Globus pallidus (tissue), 1 donor: ENCODE data around the gene GALNTL6.
"Not testable (repeated sequence)": the region's sequence is repeated elsewhere in the genome, so short reads cannot be mapped to it uniquely, and the experiment has no call there.

Experiments
- DNase-seq: peaks from one replicate; pipeline ENCODE4 v3.0.0-alpha.2; 2015; ENCODE audit warnings: low spot score

Gene GALNTL6

DNA sequence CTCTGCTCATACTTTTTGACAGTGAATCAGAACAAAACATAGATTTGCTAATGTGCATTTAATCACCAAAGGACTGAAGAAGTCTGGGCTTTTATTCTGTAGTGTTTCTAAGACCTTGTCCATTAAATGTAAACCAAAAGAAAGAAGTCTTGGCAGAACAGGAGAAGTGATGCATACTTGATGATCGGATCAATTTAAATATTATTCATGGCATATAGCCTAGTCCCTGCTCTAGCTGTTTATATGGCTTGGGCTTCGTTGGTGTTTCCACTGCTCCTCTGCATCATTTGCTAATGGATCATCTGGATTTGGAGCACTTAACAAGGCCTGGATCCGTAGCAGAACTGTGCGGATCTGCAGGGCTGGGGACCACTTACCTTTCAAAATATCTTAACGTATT is 566.6 kb downstream of the GALNTL6 start:
- no peak for DNase-seq

DNA sequence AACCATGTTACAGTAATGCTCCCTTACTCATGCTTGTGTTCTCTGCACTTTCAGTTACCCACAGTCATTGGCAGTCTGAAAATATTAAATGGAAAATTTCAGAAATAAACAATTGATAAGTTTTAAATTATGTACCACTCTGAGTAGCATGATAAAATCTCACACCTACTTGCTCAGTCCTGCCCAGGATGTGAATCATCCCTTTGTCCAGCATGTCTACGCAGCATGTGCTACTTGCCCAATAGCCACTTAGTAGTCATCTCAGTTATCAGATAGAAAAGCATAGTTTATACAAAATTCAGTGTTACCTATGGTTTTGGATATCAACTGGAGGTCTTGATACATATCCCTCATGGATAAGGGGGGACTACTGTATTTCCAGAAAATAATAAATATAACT is 577.1 kb downstream of the GALNTL6 start:
- no peak for DNase-seq

DNA sequence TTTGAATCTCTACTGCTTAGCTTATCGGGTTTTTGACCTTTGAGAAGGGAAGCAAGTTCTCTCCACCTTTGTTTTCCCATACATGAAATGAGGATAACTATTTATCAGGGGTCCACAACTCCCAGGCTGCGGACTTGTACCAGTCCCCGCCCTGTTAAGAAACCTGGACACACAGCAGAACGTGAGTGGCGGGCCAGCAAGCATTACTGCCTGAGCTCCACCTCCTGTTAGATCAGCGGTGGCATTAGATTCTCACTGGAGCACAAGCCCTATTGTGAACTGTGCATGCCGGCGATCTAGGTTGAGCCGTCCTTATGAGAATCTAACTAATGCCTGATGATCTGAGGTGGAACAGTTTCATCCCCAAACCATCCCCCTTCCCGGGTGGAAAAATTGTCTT is 579.5 kb downstream of the GALNTL6 start:
- no peak for DNase-seq

DNA sequence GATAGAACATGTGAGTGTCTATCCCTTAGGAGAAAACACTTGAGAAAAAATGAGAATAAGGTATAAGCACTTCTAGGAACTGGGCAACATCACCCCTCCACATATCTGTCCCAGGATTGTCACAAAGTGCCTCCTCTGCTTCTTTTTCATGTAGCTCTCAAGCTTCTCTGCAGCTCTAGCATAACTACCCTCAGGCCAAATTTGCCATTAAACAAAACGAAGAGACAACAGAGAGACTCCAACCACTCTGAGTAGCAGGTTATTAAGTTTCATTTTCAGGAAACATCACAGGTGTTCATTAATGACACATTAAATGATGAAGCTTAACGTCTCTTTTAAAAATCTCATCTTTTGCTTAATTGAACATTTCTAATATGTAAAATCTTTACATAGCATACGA is 580.0 kb downstream of the GALNTL6 start:
- DNase-seq, result no peak

DNA sequence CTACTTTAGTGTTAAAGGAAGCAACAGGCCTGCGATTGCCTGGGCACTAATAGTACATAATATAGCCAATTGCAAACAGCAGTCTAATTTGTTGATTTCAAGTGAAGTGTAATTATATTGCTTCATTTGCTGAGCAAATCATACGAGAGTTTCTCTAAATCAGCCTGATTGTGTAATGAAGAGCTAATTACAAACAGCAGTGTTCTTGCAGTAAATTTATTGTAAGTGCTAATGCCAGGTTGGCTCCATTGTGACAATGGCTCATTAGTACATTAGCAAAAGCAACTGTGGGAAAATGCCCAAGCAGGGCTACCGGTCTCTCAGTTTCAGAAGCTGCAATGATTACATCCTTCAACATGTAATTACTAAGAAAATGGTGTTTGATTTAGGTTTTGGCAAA is 591.5 kb downstream of the GALNTL6 start:
- no peak for DNase-seq

DNA sequence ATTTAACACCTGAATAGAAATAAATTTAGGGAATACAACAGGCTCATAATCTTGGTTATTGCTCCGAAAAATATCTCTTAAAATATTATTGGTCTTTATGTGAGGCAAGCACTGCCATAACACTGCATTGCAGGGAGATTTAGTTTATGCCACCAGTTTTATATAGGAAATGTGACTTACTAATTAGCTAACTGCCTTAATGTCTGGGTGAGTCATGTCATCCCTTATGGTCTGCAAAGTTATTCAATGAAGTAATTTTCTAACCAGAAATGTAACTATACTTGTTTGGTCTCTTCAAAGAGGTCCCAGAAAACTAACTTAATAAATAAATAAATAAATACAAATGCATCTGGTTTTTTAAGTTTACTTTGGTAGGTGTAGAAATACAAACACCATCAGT is 597.2 kb downstream of the GALNTL6 start:
- no peak for DNase-seq

DNA sequence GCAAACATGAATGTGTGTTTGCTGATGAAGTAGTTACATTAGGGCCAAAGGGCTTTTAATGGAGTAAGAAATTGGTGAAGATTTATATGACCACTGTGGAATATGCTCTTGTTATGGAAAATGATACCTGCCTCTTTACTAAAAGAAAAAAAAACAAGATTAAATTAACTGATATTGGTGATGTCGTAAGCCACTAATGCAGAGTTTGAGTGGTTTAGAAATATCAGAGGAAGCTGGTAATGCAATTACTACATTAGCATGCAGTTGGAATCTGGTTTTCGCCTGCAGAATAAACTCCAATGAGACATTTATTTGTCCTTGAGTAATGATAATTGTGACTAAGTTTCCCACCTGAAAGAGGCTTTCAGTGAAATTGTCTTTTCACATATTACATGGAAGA is 597.9 kb downstream of the GALNTL6 start:
- no peak for DNase-seq

DNA sequence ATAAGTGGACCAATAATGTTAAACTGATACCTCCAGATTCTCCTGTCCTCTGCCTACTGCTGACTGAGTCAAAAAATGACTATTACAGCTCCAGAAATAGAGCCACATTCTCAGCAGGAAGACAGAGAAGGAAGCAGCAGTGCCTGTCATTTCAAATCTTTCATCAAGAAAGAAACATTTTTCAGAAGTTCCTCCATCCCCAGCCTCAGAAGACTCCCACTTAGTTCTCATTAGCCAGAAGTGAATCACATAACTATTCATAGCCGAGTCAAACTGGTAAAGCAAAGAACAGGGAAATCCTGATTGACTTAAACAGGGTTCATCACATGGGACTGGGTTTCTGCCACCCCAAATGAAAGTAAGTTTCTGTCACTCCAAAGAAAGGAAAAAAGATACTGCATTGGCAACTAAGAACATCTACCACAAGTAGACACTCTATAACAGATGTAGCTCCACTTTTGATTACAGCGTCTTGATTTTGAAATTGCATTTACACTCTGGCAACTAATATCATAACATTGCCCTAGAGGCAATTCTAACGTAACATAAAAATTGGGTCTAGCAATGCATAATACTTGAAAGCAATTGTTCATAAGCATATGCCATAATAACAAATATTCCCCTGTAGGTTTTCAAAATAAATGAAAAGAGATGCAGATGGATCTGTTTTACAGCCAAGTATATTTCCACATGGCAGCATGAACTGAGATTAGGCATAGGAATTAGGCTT is 599.8 kb downstream of the GALNTL6 start:
- DNase-seq, result no peak

DNA sequence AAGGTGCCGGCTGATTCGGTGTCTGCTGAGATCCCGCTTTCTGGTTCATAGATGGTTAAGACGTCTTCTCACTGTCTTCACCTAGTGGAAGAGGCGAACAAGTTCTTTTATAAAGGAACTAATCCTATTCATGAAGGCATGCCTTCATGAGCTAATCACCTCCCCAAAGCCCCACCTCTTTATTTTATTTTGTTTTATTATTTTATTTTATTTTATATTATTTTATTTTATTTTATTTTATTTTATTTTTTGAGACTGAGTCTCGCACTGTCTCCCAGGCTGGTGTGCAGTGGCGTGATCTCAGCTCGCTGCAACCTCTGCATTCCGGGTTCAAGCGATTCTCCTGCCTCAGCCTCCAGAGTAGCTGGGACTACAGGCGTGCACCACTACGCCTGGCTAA is 615.8 kb downstream of the GALNTL6 start:
- DNase-seq, result not testable (repeated sequence)

DNA sequence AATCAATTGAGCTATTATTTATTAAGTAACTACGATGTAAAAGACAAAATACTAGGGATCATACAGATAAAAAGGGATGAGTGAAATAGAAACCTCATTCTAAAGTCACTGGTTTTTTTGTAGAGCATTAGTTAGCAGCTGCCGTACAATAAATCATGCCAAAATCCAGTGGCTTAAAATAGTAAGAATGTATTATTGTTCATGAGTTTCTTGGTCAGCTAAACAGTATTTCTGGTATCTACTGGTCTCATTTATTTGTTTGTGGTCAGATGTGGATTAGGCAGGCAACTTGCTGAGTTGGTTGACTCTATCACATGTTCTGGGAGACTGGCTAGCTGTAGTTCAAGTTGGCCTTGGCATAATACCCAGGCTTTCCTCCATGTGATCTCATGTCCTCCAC is 667.3 kb downstream of the GALNTL6 start:
- DNase-seq, result no peak

DNA sequence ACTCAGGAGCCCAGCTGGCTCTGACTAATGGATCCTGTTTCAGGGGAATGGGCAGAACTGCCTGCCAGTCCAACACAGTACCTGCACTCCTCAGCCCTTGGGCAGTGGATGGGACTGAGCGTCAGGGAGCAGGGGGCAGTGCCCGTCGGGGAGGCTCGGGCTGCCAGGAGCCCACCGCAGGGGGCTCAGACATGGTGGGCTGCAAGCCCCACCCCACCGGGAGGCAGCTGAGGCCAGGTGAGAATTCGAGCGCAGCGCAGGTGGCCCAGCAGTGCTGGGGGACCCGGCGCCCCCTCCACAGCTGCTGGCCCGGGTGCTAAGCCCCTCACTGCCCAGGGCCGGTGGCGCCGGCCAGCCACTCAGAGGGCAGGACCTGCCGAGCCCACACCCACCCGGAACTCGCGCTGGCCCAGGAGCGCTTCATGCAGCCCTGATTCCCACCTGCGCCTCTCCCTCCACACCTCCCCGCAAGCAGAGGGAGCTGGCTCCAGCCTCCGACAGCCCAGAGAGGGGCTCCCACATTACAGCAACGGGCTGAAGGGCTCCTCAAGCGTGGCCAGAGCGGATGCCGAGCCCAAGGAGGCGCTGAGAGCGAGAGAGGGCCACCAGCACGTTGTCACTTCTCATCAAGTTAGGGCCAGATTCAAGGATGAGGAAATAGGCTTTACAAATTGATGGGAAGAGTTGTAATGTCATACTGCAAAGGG is 668.8 kb downstream of the GALNTL6 start:
- no peak for DNase-seq

DNA sequence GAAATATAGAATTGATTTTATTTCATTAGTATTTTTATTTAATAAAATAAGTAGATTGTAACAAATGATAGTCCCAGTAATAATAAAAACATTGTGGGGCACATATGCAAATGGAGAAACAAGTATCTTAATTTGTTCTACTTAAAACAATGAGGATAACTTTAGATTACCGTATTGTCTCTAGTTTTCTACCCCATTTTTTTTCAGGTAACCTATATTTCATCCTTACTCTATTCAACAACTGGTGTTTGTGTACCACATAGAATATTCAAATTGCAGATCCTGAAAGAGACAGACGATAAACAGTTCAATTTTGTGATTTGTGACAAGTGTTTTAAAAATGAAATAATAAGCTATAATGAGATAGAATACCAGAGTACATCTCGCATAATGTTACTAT is 671.8 kb downstream of the GALNTL6 start:
- no peak for DNase-seq

DNA sequence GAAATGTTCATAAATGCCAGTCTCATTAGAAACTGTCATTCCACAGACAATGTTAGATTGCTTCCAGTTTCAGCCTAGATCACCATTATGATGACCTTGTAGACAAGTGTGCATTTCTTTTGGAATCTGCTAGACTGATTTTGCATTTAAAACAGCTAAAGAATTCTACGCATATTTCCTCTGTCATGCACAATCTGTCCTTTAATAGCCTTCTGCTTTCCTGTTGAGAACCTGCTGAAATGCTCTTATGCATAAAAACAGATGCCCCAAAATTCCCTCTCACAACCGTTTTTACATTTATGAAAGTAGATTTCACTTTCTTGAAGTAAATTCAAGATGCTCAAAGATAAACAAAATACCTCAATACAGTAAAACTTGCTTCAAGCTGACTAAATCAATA is 673.3 kb downstream of the GALNTL6 start:
- DNase-seq, result no peak

DNA sequence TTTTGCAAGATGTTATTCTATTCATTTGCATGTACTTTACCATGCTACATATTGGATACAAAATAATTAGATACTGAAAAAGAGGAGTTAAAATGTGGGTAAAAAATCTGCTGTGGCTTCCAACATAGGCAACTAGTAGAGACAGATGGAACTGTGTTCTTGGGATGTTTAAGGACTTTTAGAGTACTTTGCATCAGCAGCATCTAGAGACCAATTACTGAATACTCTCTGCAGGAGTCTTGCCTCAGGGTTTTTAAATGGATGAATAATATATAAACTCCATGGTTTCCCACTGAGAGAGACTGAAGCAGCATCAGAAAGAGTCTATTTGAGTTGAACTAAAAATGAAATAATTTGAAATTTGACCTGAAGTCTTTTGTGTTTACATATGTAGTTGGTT is 676.7 kb downstream of the GALNTL6 start:
- DNase-seq, result no peak

DNA sequence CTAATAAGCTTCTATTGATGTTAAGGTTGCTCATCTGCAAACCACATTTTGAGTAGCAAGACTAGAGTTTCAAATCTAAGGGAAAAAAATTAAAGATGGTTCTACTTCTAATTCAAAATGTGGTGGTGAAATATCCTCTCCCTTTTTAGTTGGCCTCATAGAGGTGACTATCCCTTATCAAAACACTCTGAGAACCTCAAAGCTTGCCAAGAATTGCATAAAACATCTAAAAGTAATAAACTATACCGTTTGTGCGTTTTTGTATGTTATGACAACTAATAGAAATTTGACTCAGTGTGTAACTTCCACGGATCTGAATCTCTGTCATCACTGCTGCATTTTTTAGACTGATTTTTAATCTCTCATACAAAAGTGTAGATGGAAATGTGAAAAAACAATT is 682.6 kb downstream of the GALNTL6 start:
- no peak for DNase-seq

DNA sequence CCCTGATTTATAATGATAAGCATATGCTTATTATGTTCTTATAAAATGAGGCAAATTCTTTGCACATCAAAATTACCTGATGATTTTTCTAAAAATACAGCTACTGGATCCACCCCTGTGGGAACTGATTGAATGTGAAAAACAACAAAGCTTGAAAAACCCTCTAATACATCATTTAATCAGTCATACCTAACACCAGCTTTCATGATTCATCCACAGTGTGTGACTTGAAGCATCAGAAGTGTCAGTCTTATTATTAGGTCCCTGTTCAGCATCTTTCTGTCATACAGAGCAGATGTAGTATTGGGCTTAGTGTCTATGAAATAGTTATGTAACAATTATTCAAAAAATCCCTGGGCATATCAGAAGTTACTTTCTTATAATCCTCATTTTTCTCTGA is 684.1 kb downstream of the GALNTL6 start:
- no peak for DNase-seq

DNA sequence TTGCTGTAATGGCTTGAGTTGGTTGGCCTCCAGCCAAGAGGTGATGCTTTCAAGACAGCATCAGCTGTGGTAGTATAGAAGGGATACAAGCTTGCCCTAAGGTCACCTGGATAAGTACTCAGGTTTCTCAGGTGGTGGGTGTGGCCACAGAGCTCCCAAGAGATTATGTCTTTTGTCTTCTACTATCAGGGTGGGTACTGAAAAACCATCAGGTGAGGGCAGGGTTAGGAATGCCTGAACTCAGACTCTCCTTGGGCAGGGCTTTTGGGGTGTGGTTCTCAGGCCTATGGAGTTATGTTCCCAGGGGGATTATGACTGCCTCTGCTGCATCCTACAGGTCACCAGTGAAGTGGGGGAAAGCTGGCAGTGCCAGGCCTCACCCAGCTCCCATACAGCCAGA is 700.8 kb downstream of the GALNTL6 start:
- DNase-seq, result no peak

DNA sequence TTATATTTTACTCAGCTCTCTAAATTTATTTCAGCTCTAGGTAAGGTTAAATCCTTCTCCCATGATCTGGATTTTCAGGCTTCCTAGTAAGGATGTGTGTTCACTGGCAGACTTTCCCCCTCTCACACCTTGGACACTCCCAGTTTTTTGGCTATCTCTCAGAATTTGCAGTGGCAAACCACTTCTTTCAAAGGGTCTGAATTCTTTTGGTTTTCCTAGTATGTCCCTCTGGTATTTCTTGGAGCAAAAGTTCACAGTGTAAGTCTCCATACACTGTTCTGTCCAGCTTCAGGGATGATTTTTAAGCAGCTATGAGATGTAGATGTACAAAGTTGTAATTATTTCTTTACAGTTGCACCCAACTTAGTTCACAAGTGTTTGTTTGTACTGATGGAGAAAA is 701.6 kb downstream of the GALNTL6 start:
- no peak for DNase-seq

DNA sequence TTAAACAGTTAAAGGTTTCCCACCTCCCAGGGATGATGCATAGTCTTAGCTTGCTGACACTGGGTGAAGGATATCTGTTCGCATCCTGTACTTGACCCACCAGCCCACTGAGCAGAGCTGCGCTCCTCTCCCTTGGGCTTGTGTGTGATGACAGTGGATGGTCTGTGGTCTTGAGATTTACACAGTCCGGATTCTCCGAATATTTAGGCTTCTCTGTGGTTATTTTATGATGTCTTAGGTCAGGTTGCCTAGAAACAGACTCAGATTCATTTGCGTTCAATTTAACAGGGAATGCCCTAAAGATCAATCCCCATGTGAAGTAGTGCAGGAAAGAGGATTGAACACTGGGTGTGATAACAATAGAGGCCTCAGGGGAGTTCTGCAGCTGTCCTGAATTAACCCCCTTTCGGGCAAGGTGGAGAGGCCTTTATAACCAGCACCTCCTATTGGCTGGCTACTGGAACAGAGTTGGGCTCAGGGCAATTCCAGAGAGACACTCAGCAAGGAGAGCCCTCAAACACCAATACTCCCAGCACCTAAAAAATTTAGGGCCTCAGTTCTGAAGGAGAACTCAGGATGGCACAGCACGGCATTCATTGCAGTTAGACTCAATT is 702.2 kb downstream of the GALNTL6 start:
- DNase-seq, result no peak

DNA sequence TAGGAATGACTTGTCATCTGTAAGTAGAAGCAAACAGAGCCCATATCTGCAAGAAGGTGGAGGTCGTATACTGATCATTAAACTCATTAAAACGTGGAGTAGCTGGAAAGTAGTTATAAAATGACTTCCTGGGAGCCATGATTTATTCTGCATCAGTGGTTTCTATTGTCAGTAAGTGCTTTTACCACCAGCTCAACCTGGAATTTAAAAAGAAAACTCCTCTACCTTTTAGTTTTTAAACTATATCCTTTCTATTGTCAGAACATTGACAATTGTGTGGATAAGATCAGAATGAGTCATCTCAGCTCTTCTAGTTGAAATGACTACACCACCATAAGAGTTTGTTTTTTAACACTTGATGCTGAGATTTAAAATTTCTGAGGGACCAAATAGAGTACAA is 704.2 kb downstream of the GALNTL6 start:
- no peak for DNase-seq

DNA sequence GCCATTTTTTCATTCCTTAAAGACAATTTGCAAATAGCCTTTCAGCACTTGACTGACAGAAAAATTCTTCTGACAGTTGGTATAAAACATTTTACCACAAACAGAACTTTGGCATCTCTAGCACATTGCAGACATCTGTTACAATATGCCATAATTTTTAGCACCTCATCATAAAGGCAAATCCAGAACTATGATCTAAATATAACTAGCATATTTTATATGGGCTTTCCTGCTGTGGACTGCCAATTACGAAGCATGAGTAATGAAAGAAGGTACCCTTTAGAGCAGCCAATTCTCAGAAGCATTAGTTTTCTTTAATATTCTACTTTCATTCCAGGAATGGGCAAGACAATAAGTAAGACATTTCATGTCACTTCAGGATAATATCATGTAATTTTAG is 708.0 kb downstream of the GALNTL6 start:
- no peak for DNase-seq

DNA sequence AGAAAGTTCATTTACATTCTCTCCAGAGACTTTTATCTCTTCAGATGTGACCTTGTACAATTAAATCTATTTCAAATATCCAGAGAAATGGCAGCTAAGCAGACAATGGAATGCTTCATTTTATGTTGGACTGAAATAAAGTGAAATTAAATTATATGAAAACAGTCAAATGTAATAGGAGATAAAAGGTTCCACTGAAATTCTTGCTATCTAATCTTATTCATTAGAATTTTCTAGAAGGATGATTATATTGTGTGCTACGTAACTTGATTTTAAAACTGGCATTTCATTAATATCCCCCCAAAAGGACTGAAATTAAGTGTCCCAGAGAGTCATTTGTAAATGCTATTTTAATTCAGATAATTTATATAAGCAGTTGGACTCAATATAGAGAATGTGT is 708.5 kb downstream of the GALNTL6 start:
- no peak for DNase-seq

DNA sequence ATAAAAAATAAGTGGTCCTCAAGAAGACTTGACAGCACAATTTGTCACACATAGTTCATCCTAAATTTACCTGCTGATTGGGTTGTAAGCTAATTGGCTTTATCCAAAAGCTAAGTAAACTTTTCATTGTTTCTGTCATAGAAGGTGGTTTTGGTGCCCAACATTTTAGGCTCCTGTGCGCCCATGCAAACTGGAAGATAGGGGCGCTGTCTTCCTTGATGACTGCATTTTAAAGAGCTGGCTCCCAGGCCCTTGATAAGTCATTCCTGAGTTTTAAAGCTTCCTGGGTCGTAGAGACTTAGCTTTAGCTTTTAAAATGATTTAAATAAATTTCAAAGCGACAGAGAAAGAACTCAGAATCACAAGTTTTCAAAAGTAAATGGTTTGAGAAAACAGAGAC is 730.0 kb downstream of the GALNTL6 start:
- no peak for DNase-seq

DNA sequence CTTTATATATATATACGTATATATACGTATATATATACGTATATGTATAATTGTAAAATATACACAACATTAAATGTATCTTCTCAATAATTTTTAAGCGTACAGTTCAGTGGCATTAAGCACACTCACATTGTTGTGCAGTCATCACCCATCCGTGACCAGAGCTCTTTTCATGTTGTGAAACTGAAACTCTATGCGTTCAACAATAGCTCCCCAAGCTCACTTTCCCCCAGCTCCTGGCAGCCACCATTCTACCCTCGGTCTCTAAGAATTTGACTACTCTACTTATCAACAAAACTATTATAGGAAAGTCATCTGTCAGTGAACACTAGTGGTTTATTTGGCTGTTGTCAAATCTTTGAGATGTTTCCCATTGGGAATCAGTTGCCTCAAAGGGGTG is 733.6 kb downstream of the GALNTL6 start:
- no peak for DNase-seq
